ENCODE data around the gene PPP2R2C.

PPP2R2C gene

DNA sequence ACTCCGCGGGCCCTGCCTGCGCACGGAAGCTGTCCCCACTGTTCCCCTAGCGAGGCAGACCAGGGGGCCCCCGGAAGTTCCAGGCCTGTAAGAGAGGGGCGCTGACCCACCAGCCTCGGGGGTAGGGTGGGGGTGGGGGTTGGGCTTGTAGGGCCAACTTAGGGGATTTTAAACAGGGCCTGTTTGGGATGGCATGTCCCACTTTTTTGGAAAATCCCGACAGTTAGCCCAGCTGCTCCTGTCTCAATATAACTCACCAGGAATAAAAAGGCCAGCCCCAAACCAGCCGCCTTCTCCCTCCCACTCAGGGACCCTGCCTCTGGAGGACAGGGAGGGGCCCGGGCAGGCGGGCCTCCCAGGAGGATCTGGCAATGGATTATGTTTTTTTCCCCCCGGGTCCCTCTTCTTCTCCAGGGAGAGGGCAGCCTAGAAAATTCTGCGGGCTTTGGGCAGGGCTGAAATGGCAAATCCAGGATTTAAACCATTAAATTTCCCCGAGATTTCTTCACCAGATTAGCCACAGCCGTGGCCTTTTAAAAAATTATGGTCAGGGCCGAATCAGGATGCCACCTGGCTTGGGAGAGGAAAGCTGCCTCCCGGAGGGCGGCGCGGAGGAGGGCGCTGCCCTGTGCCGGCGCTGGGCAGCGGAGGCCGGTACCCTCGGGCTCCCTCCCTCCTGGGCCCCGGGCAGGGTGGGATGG is 957 bp downstream of the PPP2R2C start:
- TF ChIP-seq SP2 (tag by site-specific recombination; IDR thresholded peaks at IDR 0.05) (peak; percentile 32), ZXDB (tag by site-specific recombination; IDR thresholded peaks at IDR 0.05) (0 out of 2 replicates have a peak, but pooled peaks have one; percentile 18), ZNF175 (tag by site-specific recombination; IDR thresholded peaks at IDR 0.05) (no peak), MZF1 (tag by site-specific recombination; IDR thresholded peaks at IDR 0.05; ENCODE audit: borderline replicate concordance) (0 out of 2 replicates have a peak, but pooled peaks have one; percentile 10), GLIS2 (tag by site-specific recombination; IDR thresholded peaks at IDR 0.05) (peak; percentile 83), ZNF777 (tag by site-specific recombination; IDR thresholded peaks at IDR 0.05; ENCODE audit: borderline replicate concordance) (no peak), ZNF548 (tag by site-specific recombination; IDR thresholded peaks at IDR 0.05) (no peak), ZNF510 (tag by site-specific recombination; IDR thresholded peaks at IDR 0.05; ENCODE audit: insufficient replicate concordance) (no peak), SP3 (tag by site-specific recombination; IDR thresholded peaks at IDR 0.05) (peak; percentile 38), ZEB2 (tag by site-specific recombination; IDR thresholded peaks at IDR 0.05) (peak; percentile 10; the same call in 1 of the 2 replicates), ZNF10 (tag by site-specific recombination; IDR thresholded peaks at IDR 0.05) (no peak), KLF7 (tag by site-specific recombination; IDR thresholded peaks at IDR 0.05; ENCODE audit: borderline replicate concordance) (no peak), ZBTB8A (tag by site-specific recombination; IDR thresholded peaks at IDR 0.05) (0 out of 2 replicates have a peak, but pooled peaks have one; percentile 5), ZNF211 (tag by site-specific recombination; IDR thresholded peaks at IDR 0.05; ENCODE audit: low read depth) (no peak), ZBTB11 (tag by site-specific recombination; conservative IDR thresholded peaks at IDR 0.05; ENCODE audit: low read depth) (peak; percentile 14; the same call in 1 of the 2 replicates), RBAK (tag by site-specific recombination; IDR thresholded peaks at IDR 0.05) (no peak), GFI1B (tag by site-specific recombination; IDR thresholded peaks at IDR 0.05) (no peak), ZNF341 (tag by site-specific recombination; IDR thresholded peaks at IDR 0.05; ENCODE audit: low read depth) (peak; percentile 56), ZNF549 (tag by site-specific recombination; IDR thresholded peaks at IDR 0.05) (no peak), EGR2 (tag by site-specific recombination; IDR thresholded peaks at IDR 0.05; ENCODE audit: low read depth) (no peak), ZNF596 (tag by site-specific recombination; IDR thresholded peaks at IDR 0.05) (no peak), ZNF335 (tag by site-specific recombination; conservative IDR thresholded peaks at IDR 0.05) (peak; percentile 70), ZNF423 (tag by site-specific recombination; IDR thresholded peaks at IDR 0.05) (peak; percentile 47; the same call in 1 of the 2 replicates), GLIS1 (tag by site-specific recombination; IDR thresholded peaks at IDR 0.05) (peak; percentile 46), ZNF24 (tag by site-specific recombination; IDR thresholded peaks at IDR 0.05) (0 out of 2 replicates have a peak, but pooled peaks have one; percentile 13), IKZF3 (tag by site-specific recombination; IDR thresholded peaks at IDR 0.05) (peak; percentile 30; the same call in 1 of the 2 replicates), ZBTB20 (tag by site-specific recombination; IDR thresholded peaks at IDR 0.05) (peak; percentile 46), SETDB1 (IDR thresholded peaks at IDR 0.05; ENCODE audit: insufficient read length, low read length) (no peak)
- TF ChIP-seq, protein P1, sequence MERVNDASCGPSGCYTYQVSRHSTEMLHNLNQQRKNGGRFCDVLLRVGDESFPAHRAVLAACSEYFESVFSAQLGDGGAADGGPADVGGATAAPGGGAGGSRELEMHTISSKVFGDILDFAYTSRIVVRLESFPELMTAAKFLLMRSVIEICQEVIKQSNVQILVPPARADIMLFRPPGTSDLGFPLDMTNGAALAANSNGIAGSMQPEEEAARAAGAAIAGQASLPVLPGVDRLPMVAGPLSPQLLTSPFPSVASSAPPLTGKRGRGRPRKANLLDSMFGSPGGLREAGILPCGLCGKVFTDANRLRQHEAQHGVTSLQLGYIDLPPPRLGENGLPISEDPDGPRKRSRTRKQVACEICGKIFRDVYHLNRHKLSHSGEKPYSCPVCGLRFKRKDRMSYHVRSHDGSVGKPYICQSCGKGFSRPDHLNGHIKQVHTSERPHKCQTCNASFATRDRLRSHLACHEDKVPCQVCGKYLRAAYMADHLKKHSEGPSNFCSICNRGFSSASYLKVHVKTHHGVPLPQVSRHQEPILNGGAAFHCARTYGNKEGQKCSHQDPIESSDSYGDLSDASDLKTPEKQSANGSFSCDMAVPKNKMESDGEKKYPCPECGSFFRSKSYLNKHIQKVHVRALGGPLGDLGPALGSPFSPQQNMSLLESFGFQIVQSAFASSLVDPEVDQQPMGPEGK (tag by site-specific recombination; IDR thresholded peaks at IDR 0.05) = peak; percentile 42
- no peaks in the 10 kb centered on the region for H3K36me3 ChIP-seq (ENCODE audit: control insufficient read depth in 2 of 2, insufficient read depth in 1 of 2, low read length in 2 of 2)
- H3K4me3 ChIP-seq (ENCODE audit: low read depth, low read length) = peak overlapping the region; percentile 54
- ChIA-PET CTCF (no interaction called here), POLR2A (no interaction called here)
- no peaks in the 10 kb centered on the region for H3K4me1 ChIP-seq (ENCODE audit: control insufficient read depth, insufficient read depth, low read length)
- H3K9me3 ChIP-seq (ENCODE audit: control insufficient read depth, insufficient read depth, low read depth, low read length) = no peaks in the 10 kb centered on the region
- H3K27ac ChIP-seq (ENCODE audit: extremely low read depth, low read depth, low read length) = peak overlapping the region; percentile 34; the same call in 1 of the 2 replicates
